Heart left ventricle (tissue), 16 donors: Measurements from ENCODE around the gene SCAF1. TPM values are rescaled to one million over a fixed set of nuclear protein-coding genes. Genes with fewer than 3 reads are reported as not detected.

Experiments
- ATAC-seq, 4 donors: fragments of 200-7000 bp; cut with Tn5 transposase; one replicate each; pipeline ENCODE4 v1.9.1; 2020 to 2022; ENCODE audit warnings: moderate library complexity in 4 of 4, mild to moderate bottlenecking in 3 of 4, moderate number of reproducible peaks in 1 of 4
- DNase-seq, 5 donors: peaks; one replicate each; pipeline ENCODE4 v3.0.0-alpha.2; 2020
- H3K27ac ChIP-seq, 12 donors: fragments of 200-600 bp; sonication (generic) in 4 of 12; one replicate each; pipeline versions ENCODE4 v1.5.0 to v1.8.0; 2016 to 2022; ENCODE audit warnings: mild to moderate bottlenecking in 2 of 12
- H3K27me3 ChIP-seq, 9 donors: fragments of 200-600 bp; sonication (generic) in 2 of 9; one replicate each; pipeline versions ENCODE4 v1.5.1 to v1.8.0; 2016 to 2022; ENCODE audit warnings: mild to moderate bottlenecking in 3 of 9
- H3K36me3 ChIP-seq, 9 donors: fragments of 200-600 bp; sonication (generic) in 2 of 9; one replicate each; pipeline versions ENCODE4 v1.5.0 to v1.8.0; 2018 to 2022; ENCODE audit warnings: mild to moderate bottlenecking in 2 of 9
- H3K4me1 ChIP-seq, 12 donors: fragments of 200-600 bp; sonication (generic) in 4 of 12; one replicate each; pipeline versions ENCODE4 v1.5.0 to v1.8.0; 2016 to 2022; ENCODE audit warnings: mild to moderate bottlenecking in 3 of 12
- H3K4me3 ChIP-seq, 12 donors: fragments of 200-600 bp; sonication (generic) in 4 of 12; one replicate each; pipeline versions ENCODE4 v1.5.0 to v1.8.0; 2017 to 2022; ENCODE audit warnings: mild to moderate bottlenecking in 9 of 12, moderate library complexity in 4 of 12
- H3K9me3 ChIP-seq, 12 donors: fragments of 200-600 bp; sonication (generic) in 4 of 12; one replicate each; pipeline versions ENCODE4 v1.5.0 to v1.8.0; 2016 to 2022; ENCODE audit warnings: mild to moderate bottlenecking in 1 of 12
- CTCF ChIP-seq, 12 donors: fragments of 200-600 bp; sonication (generic) in 4 of 12; IDR thresholded peaks; one replicate each; pipeline versions ENCODE4 v1.5.0 to v1.8.0; 2018 to 2022; ENCODE audit warnings: antibody characterized with exemption in 12 of 12, mild to moderate bottlenecking in 5 of 12
- POLR2A ChIP-seq, 2 donors: fragments of 450-650 bp; IDR thresholded peaks; one replicate each; pipeline ENCODE4 v1.6.1; 2017; ENCODE audit warnings: antibody characterized with exemption in 2 of 2, mild to moderate bottlenecking in 2 of 2, moderate library complexity in 2 of 2
- WGBS, 4 donors: extraction: QIAGEN DNeasy Blood & Tissue Kit in 2 of 4; methylation state at CpG; one replicate each; pipeline versions ENCODE4 v1.1.5 to v1.1.7; 2013 to 2018; 5-methylcytosine and 5-hydroxymethylcytosine counted together
- intact Hi-C, 10 donors: fragments of 100-400 bp; cut with DNase I; formaldehyde crosslinking; loops; one replicate each; pipeline versions ENCODE4 v1.11.1 to v1.14.2; 2022
- polyA plus RNA-seq, 2 donors: library from polyadenylated mRNA; stranded (reverse); fragments of 200-250 nt; gene quantifications; one replicate each; pipeline ENCODE4 v1.2.3, GENCODE V29; 2013
- total RNA-seq, 9 donors: library from RNA; depleted of rRNA in 2 of 9; stranded (reverse); fragments of >200 nt in 2 of 9; fragmentation: NEBNext Ultra II Directional in 3 of 9; extraction: Animal tissue kit (Norgen Biotek cat#: 25700) in 3 of 9; gene quantifications; one replicate each; pipeline versions ENCODE4 v1.1.0 to v1.2.4, GENCODE V29; 2016 to 2023
- donor health status: ischemic (EF 13 %, LVEDD 7.1; RV severe dilation, severe dysfunction).
- donor health status: healthy with polysubstance abuse.
- donor health status: DM: no; HTN: yes; CAD: no.
- donor health status: DM: no; HTN: no; CAD: no.
- donor health status: ischemic (EF 25% LVEDD 6.9; RV normal size, moderate dysfunction).
- donor health status: ischemic (EF 25% LVEDD 5.7; RV mildly dilated, moderate dysfunction).
- donor health status: healthy.
- donor health status: DM: yes; HTN: yes; CAD: no.
- donor health status: ischemic (EF 35%, LVEDD 5.7; RV mildly dilated, moderate dysfunction).
- donor health status: nonischemic (EF 11% LVEDD 7.7; RV severe dilation, severe dysfunction).
- donor health status: DM: yes; HTN: yes; CAD: no.
- donor health status: PGD.
- donor health status: ischemic (EF 29% LVEDD 5.4; RV normal size, mild dysfunction).
- donor health status: nonischemic (EF 23%, LVEDD 6.1; RV moderate dilation, normal function).

Gene SCAF1
- total and polyA plus RNA-seq, 11 donors: 24.5 to 52.8 (median 44.0) TPM

- TF ChIP-seq POLR2A (IDR thresholded peaks at IDR 0.05) (no peak), CTCF (IDR thresholded peaks at IDR 0.05) (no peak)
- Histone ChIP-seq H3K9me3 (no peaks in the 10 kb centered on the region), H3K36me3 (peaks cover 6 to 62% (median 58%) of the 10 kb centered on the region in 9 donors), H3K4me3 (no peak overlapping the region), H3K27ac (no peak overlapping the region), H3K4me1 (peaks cover 0 to 31% (median 17%) of the 10 kb centered on the region in 12 donors), H3K27me3 (no peaks in the 10 kb centered on the region)
- intact Hi-C loops: no loop called here
- ATAC-seq (no peak), DNase-seq (no peak)
- WGBS, 4 donors: 93 to 97% (median 93%) methylated on average over 12 to 16 of the region's 16 CpGs
Measured at GRCh38 chr19:49662011-49662410, 20.0 kb downstream of the SCAF1 start.

GRCh38 chr19:49663224-49663623, 21.2 kb downstream of the SCAF1 start:
- WGBS, 4 donors: 88 to 94% (median 90%) methylated on average over 12 of the region's 12 CpGs
- H3K36me3 ChIP-seq: peaks cover 3 to 50% (median 46%) of the 10 kb centered on the region in 9 donors

GRCh38 chr19:49664171-49665035, 22.4 kb downstream of the SCAF1 start:
- DNase-seq: peak; percentile 87 to 94 (median 90)
- H3K36me3 ChIP-seq: peaks cover 0 to 40% (median 35%) of the 10 kb centered on the region in 9 donors
- ATAC-seq: peak; percentile 44 to 87 (median 80)
- peak overlapping the region; percentile 63 to 95 (median 87) for H3K27ac ChIP-seq
- WGBS, 4 donors: 1% methylated on average over 32 to 53 of the region's 53 CpGs
- H3K27me3 ChIP-seq: no peaks in the 10 kb centered on the region
- TF ChIP-seq POLR2A (IDR thresholded peaks at IDR 0.05): peak in 1 of 2 donors; percentile 57
- TF ChIP-seq CTCF (IDR thresholded peaks at IDR 0.05): peak in 7 of 12 donors; percentile 5 to 28 (median 16)
- peaks cover 0 to 33% (median 17%) of the 10 kb centered on the region in 12 donors for H3K4me1 ChIP-seq
- intact Hi-C loops: loop anchor here in 2 of 10 donors (1.0 to 5.0 kb wide), 3 partner anchors 22 to 167 kb away; partner anchors contain the start of genes PRR12 (in 1 of the 2), RPS11 (in 1 of the 2) and SCAF1 (in 1 of the 2)
- no peaks in the 10 kb centered on the region for H3K9me3 ChIP-seq
- H3K4me3 ChIP-seq: peak overlapping the region; percentile 61 to 93 (median 76)

More at GRCh38 chr19:49663224-49663623, 21.2 kb downstream of the SCAF1 start:
- no peak for ATAC-seq
- Histone ChIP-seq H3K4me3 (no peak overlapping the region), H3K9me3 (no peaks in the 10 kb centered on the region), H3K27ac (peak overlapping the region in 1 of 12 donors; percentile 60), H3K27me3 (no peaks in the 10 kb centered on the region), H3K4me1 (peaks cover 0 to 33% (median 17%) of the 10 kb centered on the region in 12 donors)
- intact Hi-C loops: no loop called here
- TF ChIP-seq CTCF (IDR thresholded peaks at IDR 0.05) (no peak), POLR2A (IDR thresholded peaks at IDR 0.05) (no peak)
- DNase-seq: peak in 1 of 5 donors; percentile 24

- Histone ChIP-seq H3K36me3 (peaks cover 0 to 36% (median 30%) of the 10 kb centered on the region in 9 donors), H3K4me1 (peaks cover 0 to 33% (median 17%) of the 10 kb centered on the region in 12 donors), H3K27ac (peak overlapping the region; percentile 63 to 95 (median 87)), H3K9me3 (no peaks in the 10 kb centered on the region), H3K4me3 (peak overlapping the region; percentile 61 to 93 (median 76)), H3K27me3 (no peaks in the 10 kb centered on the region)
- no peak for TF ChIP-seq POLR2A (IDR thresholded peaks at IDR 0.05)
- TF ChIP-seq CTCF (IDR thresholded peaks at IDR 0.05): no peak
- 0% methylated on average over 7 of the region's 7 CpGs for WGBS, 4 donors
- intact Hi-C loops: loop anchor here in 2 of 10 donors (2.0 to 5.0 kb wide), 2 partner anchors 74 to 168 kb away; partner anchors contain the start of genes PRR12 (in 1 of the 2) and RPS11 (in 1 of the 2)
- no peak for DNase-seq
- peak in 2 of 4 donors; percentile 0 for ATAC-seq
Measured at GRCh38 chr19:49665036-49665350, 23.0 kb downstream of the SCAF1 start.
